ENCODE measurements around the gene RPS16. TPM values are rescaled to one million over a fixed set of nuclear protein-coding genes. Genes with fewer than 3 reads are reported as not detected.

RPS16 gene
- total and polyA plus RNA-seq, 7 donors = 1,186 to 3,255 (median 1,958) TPM

- Histone ChIP-seq H3K4me1 (peaks cover 24% of the 10 kb centered on the region), H3K36me3 (ENCODE audit: insufficient read depth in 1 of 2, low read depth in 1 of 2) (peaks cover 0 to 17% of the 10 kb centered on the region in 2 donors), H3K27me3 (ENCODE audit: insufficient read depth in 3 of 3, low read length in 2 of 3) (no peaks in the 10 kb centered on the region), H3K4me3 (peak overlapping the region; percentile 97), H3K9me3 (no peaks in the 10 kb centered on the region), H3K27ac (peak overlapping the region; percentile 96)
- WGBS, 3 donors = 0 to 2% (median 1%) methylated on average over 30 to 52 of the region's 52 CpGs
- intact Hi-C loops (cut with DNase I) = loop anchor here in 1 of 2 donors (5.0 to 10.0 kb wide), 2 partner anchors 67 to 285 kb away; partner anchors contain the start of genes PAK4 and SAMD4B
- no peak for TF ChIP-seq CTCF (IDR thresholded peaks at IDR 0.05)
- DNase-seq = peak; percentile 95 to 98
- peak; percentile 36 to 52 (median 46) for ATAC-seq
Measured at GRCh38 chr19:39409208-39410016, 26.3 kb downstream of the RPS16 start.

- peaks cover 0 to 17% of the 10 kb centered on the region in 2 donors for H3K36me3 ChIP-seq (ENCODE audit: insufficient read depth in 1 of 2, low read depth in 1 of 2)
- WGBS, 3 donors = 18 to 44% (median 25%) methylated on average over 20 of the region's 20 CpGs
- peak overlapping the region; percentile 97 for H3K4me3 ChIP-seq
- ATAC-seq (peak in 2 of 4 donors; percentile 5 to 17), DNase-seq (peak in 1 of 2 donors; percentile 70)
- H3K9me3 ChIP-seq = no peaks in the 10 kb centered on the region
- peaks cover 28% of the 10 kb centered on the region for H3K4me1 ChIP-seq
- no peaks in the 10 kb centered on the region for H3K27me3 ChIP-seq (ENCODE audit: insufficient read depth in 3 of 3, low read length in 2 of 3)
- H3K27ac ChIP-seq = peak overlapping the region; percentile 96
- intact Hi-C loops (cut with DNase I) = no loop called here
- TF ChIP-seq CTCF (IDR thresholded peaks at IDR 0.05) = no peak
Measured at GRCh38 chr19:39408392-39409207, 27.1 kb downstream of the RPS16 start.

- WGBS, 3 donors = 3 to 13% (median 4%) methylated on average over 37 to 40 of the region's 40 CpGs
- intact Hi-C loops (cut with DNase I) = no loop called here
- TF ChIP-seq CTCF (IDR thresholded peaks at IDR 0.05) = no peak
Measured at GRCh38 chr19:39407660-39408391, 27.9 kb downstream of the RPS16 start.

GRCh38 chr19:39407410-39407659, 28.4 kb downstream of the RPS16 start:
- DNase-seq (no peak), ATAC-seq (no peak)
- intact Hi-C loops (cut with DNase I) = no loop called here
- H3K36me3 ChIP-seq (ENCODE audit: insufficient read depth in 1 of 2, low read depth in 1 of 2) = peaks cover 0 to 17% of the 10 kb centered on the region in 2 donors
- peak overlapping the region; percentile 96 for H3K27ac ChIP-seq
- peaks cover 28% of the 10 kb centered on the region for H3K4me1 ChIP-seq
- peak overlapping the region; percentile 97 for H3K4me3 ChIP-seq
- no peak for TF ChIP-seq CTCF (IDR thresholded peaks at IDR 0.05)
- no peaks in the 10 kb centered on the region for H3K9me3 ChIP-seq
- 0 to 1% (median 1%) methylated on average over 13 to 14 of the region's 14 CpGs for WGBS, 3 donors
- no peaks in the 10 kb centered on the region for H3K27me3 ChIP-seq (ENCODE audit: insufficient read depth in 3 of 3, low read length in 2 of 3)

More at GRCh38 chr19:39407660-39408391, 27.9 kb downstream of the RPS16 start:
- Histone ChIP-seq H3K27ac (peak overlapping the region; percentile 96), H3K4me1 (peaks cover 28% of the 10 kb centered on the region), H3K36me3 (ENCODE audit: insufficient read depth in 1 of 2, low read depth in 1 of 2) (peaks cover 0 to 17% of the 10 kb centered on the region in 2 donors), H3K4me3 (peak overlapping the region; percentile 97), H3K9me3 (no peaks in the 10 kb centered on the region), H3K27me3 (ENCODE audit: insufficient read depth in 3 of 3, low read length in 2 of 3) (no peaks in the 10 kb centered on the region)
- DNase-seq = peak; percentile 51 to 82
- ATAC-seq = no peak
